Panc1 (cell line): ENCODE results near the gene PRR23B. TPM values are rescaled to one million over a fixed set of nuclear protein-coding genes. Genes with fewer than 3 reads are reported as not detected.

Source experiments
- ATAC-seq: fragments of 200-7000 bp; cut with Tn5 transposase; 2 replicates; pipeline ENCODE4 v1.9.1; 2020; ENCODE audit warnings: mild to moderate bottlenecking, moderate library complexity
- Bru-seq: library from RNA; stranded (reverse); fragments of 400-500 nt; gene quantifications from one replicate; lab custom pipeline; 2021; lab: Mats Ljungman, UMichigan
- BruChase-seq, 2 experiments: library from RNA; stranded (reverse); fragments of 400-500 nt; gene quantifications; one replicate each; lab custom pipeline; 2021; lab: Mats Ljungman, UMichigan
- BruUV-seq: library from RNA; stranded (reverse); fragments of 400-500 nt; replicated peaks from 2 replicates; lab custom pipeline; 2021; lab: Mats Ljungman, UMichigan
- CTCF ChIA-PET: fragments of 300-600 bp; sonication (Branson Sonifier 250); formaldehyde crosslinking; loops from one replicate; lab custom pipeline; 2022; ENCODE audit warnings: antibody characterized with exemption; lab: Charles Lee
- POLR2A ChIA-PET: fragments of 300-600 bp; sonication (Branson Sonifier 250); formaldehyde crosslinking; loops from one replicate; lab custom pipeline; 2022; ENCODE audit warnings: antibody characterized with exemption; lab: Charles Lee
- DNase-seq: peaks from one replicate; pipeline ENCODE4 v3.0.0-alpha.2; 2010; ENCODE audit warnings: low read depth, low spot score
- H3K27ac ChIP-seq: 2 replicates; pipeline ENCODE4 v1.5.1; 2011; ENCODE audit warnings: mild to moderate bottlenecking, low read length, inconsistent platforms
- H3K27me3 ChIP-seq: fragments of 200-500 bp; sonication (Bioruptor generic); 2 replicates; pipeline ENCODE4 v1.6.0; 2014; ENCODE audit warnings: low read length, inconsistent platforms; ENCODE audit not compliant: control insufficient read depth, insufficient read depth
- H3K36me3 ChIP-seq: fragments of 200-500 bp; sonication (Bioruptor generic); 2 replicates; pipeline ENCODE4 v1.5.1; 2014; ENCODE audit warnings: inconsistent platforms, mild to moderate bottlenecking, low read length, moderate library complexity; ENCODE audit not compliant: control insufficient read depth, insufficient read depth
- H3K4me1 ChIP-seq: 2 replicates; pipeline ENCODE4 v1.5.1; 2011; ENCODE audit warnings: inconsistent platforms, mild to moderate bottlenecking, low read length, moderate library complexity; ENCODE audit not compliant: control insufficient read depth, insufficient read depth
- H3K4me3 ChIP-seq, 2 experiments: 2 replicates each; pipeline ENCODE4 v1.5.1; 2011 to 2012; ENCODE audit warnings: low read depth in 2 of 2, low read length in 2 of 2, mild to moderate bottlenecking in 2 of 2, inconsistent platforms in 1 of 2, moderate library complexity in 1 of 2
- H3K9me3 ChIP-seq: fragments of 200-500 bp; sonication (Bioruptor generic); 2 replicates; pipeline ENCODE4 v1.5.1; 2014; ENCODE audit warnings: low read depth, mild to moderate bottlenecking, inconsistent platforms, low read length, moderate library complexity; ENCODE audit not compliant: control insufficient read depth, insufficient read depth
- POLR2AphosphoS5 ChIP-seq: IDR thresholded peaks from 2 replicates; pipeline ENCODE4 v1.6.1; 2012; ENCODE audit warnings: mild to moderate bottlenecking, low read depth, low read length, moderate library complexity
- SIN3A ChIP-seq: IDR thresholded peaks from 2 replicates; pipeline ENCODE4 v1.6.1; 2012; ENCODE audit warnings: low read depth, mild to moderate bottlenecking, low read length, moderate library complexity, borderline replicate concordance; ENCODE audit not compliant: insufficient read depth
- TCF7L2 ChIP-seq: IDR thresholded peaks from 2 replicates; pipeline ENCODE4 v1.6.1; 2011; ENCODE audit warnings: mild to moderate bottlenecking, low read depth, low read length, inconsistent platforms
- in situ Hi-C: cut with HindIII; loops from 2 replicates; pipeline ENCODE4 v1.10.0; 2016; ENCODE audit warnings: low sequenced_read_pairs, low pct_unique_long_range_greater_than_20kb
- intact Hi-C: fragments of 100-400 bp; cut with micrococcal nuclease; formaldehyde crosslinking; loops from one replicate; pipeline ENCODE4 v1.10.0; 2022; ENCODE audit not compliant: unreplicated experiment
- long read RNA-seq: library from polyadenylated mRNA; unstranded; transcript quantifications from one replicate; pipeline ENCODE4 v2.0.0, GENCODE V29; 2021; ENCODE audit not compliant: unreplicated experiment
- polyA plus RNA-seq: library from polyadenylated mRNA; unstranded; fragments of >200 nt; gene quantifications from one replicate; pipeline ENCODE4 v1.2.1, GENCODE V29; 2012; ENCODE audit warnings: missing spikeins; ENCODE audit not compliant: insufficient read length
- total RNA-seq: library from RNA; stranded (reverse); gene quantifications from one replicate; pipeline ENCODE4 v1.2.1, GENCODE V29; 2021; ENCODE audit not compliant: unreplicated experiment
- TF ChIP-seq, protein P1 (sequence below): fragments of 450-650 bp; IDR thresholded peaks from 2 replicates; pipeline ENCODE4 v1.5.1; 2017; ENCODE audit warnings: mild to moderate bottlenecking
- TF ChIP-seq, protein P2 (sequence below), 2 experiments: IDR thresholded peaks; 2 replicates each; pipeline ENCODE4 v1.6.1; 2011 to 2012; ENCODE audit warnings: low read depth in 2 of 2, control low read depth in 1 of 2, low read length in 1 of 2, mild to moderate bottlenecking in 1 of 2, moderate library complexity in 1 of 2; ENCODE audit not compliant: insufficient read depth in 1 of 2

Gene PRR23B
- total RNA-seq (not detected), Bru-seq, nascent RNA (not detected), BruChase-seq, experiment 1, labeled RNA remaining after a 2-hour chase (not detected), BruChase-seq, experiment 2, labeled RNA remaining after a 6-hour chase (percentile 20 among the genes with signal in this experiment)
- not detected for polyA plus RNA-seq
- long read RNA-seq: 0 reads

DNA sequence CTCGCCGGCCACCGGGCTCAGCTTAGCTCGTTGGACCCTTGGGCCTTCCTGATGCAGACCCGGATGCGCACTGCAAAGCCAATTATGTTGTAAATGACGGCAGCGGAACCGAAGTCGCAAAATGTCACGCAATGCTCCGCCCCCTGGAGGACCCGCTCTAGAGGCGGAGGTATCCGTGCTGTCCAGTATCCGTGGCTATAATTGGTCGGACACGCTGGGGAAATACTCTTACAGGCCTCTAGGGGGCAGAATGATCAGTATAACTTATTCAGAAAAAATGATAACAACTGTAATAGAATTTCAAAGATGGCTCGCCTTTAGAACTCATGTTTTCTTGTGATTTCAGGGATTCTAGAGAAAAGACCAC, at the start of gene PRR23B:
Gene PRR23B, minus strand, starts transcription at position 59 of the 367 bp plus-strand sequence. CDS start 265 bp downstream, outside the sequence.
- POLR2A ChIA-PET: interaction anchor here (0.7 kb wide), 1 partner anchor 210 kb away, joined by 10 read pairs; no protein-coding TSS in a partner anchor
- CTCF ChIA-PET: no interaction called here

DNA sequence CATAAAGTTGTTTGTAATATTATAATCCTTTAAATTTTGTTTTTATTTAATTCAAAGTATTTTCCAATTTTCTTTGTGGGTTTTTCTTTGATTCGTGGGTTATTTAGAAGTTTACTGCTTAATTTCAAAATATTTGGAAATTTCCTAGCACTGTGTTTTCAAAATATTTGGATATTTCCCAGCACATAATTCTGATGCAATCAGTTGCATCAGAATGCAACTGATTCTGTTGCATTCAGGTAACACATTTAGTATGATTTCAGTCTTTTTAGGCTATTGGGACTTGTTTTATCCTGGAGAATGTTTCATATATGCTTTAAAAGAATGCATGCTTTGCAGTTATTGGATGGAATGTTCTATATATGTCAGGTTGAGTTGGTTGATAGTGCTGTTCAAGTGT, 42.2 kb upstream of the PRR23B start:
- H3K9me3 ChIP-seq: no peaks in the 10 kb centered on the region
- ATAC-seq (no peak), DNase-seq (no peak)
- intact Hi-C loops (no loop called here), in situ Hi-C loops (no loop called here)
- no TSS peak for BruUV-seq
- ChIA-PET POLR2A (no interaction called here), CTCF (no interaction called here)
- H3K4me1 ChIP-seq: no peaks in the 10 kb centered on the region
- H3K27me3 ChIP-seq: no peaks in the 10 kb centered on the region; the same call in 1 of the 2 replicates
- no peak overlapping the region for H3K27ac ChIP-seq
- TF ChIP-seq POLR2AphosphoS5: no peak
- no peak for TF ChIP-seq TCF7L2
- TF ChIP-seq, protein P1, sequence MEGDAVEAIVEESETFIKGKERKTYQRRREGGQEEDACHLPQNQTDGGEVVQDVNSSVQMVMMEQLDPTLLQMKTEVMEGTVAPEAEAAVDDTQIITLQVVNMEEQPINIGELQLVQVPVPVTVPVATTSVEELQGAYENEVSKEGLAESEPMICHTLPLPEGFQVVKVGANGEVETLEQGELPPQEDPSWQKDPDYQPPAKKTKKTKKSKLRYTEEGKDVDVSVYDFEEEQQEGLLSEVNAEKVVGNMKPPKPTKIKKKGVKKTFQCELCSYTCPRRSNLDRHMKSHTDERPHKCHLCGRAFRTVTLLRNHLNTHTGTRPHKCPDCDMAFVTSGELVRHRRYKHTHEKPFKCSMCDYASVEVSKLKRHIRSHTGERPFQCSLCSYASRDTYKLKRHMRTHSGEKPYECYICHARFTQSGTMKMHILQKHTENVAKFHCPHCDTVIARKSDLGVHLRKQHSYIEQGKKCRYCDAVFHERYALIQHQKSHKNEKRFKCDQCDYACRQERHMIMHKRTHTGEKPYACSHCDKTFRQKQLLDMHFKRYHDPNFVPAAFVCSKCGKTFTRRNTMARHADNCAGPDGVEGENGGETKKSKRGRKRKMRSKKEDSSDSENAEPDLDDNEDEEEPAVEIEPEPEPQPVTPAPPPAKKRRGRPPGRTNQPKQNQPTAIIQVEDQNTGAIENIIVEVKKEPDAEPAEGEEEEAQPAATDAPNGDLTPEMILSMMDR: no peak
- TF ChIP-seq SIN3A: no peak
- TF ChIP-seq, protein P2, sequence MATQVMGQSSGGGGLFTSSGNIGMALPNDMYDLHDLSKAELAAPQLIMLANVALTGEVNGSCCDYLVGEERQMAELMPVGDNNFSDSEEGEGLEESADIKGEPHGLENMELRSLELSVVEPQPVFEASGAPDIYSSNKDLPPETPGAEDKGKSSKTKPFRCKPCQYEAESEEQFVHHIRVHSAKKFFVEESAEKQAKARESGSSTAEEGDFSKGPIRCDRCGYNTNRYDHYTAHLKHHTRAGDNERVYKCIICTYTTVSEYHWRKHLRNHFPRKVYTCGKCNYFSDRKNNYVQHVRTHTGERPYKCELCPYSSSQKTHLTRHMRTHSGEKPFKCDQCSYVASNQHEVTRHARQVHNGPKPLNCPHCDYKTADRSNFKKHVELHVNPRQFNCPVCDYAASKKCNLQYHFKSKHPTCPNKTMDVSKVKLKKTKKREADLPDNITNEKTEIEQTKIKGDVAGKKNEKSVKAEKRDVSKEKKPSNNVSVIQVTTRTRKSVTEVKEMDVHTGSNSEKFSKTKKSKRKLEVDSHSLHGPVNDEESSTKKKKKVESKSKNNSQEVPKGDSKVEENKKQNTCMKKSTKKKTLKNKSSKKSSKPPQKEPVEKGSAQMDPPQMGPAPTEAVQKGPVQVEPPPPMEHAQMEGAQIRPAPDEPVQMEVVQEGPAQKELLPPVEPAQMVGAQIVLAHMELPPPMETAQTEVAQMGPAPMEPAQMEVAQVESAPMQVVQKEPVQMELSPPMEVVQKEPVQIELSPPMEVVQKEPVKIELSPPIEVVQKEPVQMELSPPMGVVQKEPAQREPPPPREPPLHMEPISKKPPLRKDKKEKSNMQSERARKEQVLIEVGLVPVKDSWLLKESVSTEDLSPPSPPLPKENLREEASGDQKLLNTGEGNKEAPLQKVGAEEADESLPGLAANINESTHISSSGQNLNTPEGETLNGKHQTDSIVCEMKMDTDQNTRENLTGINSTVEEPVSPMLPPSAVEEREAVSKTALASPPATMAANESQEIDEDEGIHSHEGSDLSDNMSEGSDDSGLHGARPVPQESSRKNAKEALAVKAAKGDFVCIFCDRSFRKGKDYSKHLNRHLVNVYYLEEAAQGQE (IDR thresholded peaks at IDR 0.05; ENCODE audit: insufficient read depth in 1 of 2, low read depth in 2 of 2, low read length in 1 of 2): no peak
- no peak overlapping the region for H3K4me3 ChIP-seq
- no peaks in the 10 kb centered on the region for H3K36me3 ChIP-seq

More for the DNA sequence above, at the start of gene PRR23B:
- Histone ChIP-seq H3K4me1 (no peaks in the 10 kb centered on the region), H3K27me3 (no peaks in the 10 kb centered on the region; the same call in 1 of the 2 replicates), H3K4me3 (no peak within 1 kb of the TSS), H3K27ac (no peak within 1 kb of the TSS), H3K9me3 (no peaks in the 10 kb centered on the region), H3K36me3 (no peaks in the 10 kb centered on the region)
- TF ChIP-seq POLR2AphosphoS5: no peak
- TF ChIP-seq, protein P1: peak; percentile 44
- in situ Hi-C loops (no loop called here), intact Hi-C loops (no loop called here)
- no TSS peak for BruUV-seq
- ATAC-seq (no peak), DNase-seq (no peak)
